ENCODE results near the gene GSTA4.

DNA sequence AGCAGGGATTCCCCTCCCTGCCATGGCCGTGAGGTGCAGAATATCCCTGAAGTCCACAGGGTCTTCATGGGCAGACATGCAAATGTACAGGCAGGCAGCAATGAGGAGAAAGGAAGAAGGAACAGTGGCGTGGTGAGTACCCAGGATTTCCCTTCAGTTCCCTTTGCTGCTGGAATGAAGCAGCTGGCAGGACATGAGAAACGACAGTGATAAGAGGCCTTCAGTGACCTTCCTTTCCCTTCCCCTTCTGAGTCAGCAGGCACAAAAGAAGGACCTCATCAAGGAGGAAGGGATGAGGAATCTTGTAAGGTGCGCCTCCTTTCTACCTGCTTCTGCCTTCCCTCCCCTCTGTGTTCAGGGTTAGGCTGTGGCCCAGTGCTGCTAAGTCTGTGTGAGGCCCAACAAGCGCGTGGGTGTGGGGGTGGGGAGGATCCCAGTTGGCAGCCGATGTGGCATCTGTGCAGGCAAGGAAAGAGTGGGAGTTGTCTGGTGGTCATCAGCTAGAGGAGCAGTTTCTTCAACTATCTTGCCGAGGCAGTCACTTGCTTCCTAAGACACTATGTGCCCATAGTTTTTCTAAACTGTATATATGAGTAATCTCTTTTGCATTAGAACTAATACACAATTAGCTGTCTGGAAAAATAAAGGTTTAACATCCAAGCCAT, 40.6 kb upstream of the GSTA4 start:
- TF ChIP-seq, protein P1, sequence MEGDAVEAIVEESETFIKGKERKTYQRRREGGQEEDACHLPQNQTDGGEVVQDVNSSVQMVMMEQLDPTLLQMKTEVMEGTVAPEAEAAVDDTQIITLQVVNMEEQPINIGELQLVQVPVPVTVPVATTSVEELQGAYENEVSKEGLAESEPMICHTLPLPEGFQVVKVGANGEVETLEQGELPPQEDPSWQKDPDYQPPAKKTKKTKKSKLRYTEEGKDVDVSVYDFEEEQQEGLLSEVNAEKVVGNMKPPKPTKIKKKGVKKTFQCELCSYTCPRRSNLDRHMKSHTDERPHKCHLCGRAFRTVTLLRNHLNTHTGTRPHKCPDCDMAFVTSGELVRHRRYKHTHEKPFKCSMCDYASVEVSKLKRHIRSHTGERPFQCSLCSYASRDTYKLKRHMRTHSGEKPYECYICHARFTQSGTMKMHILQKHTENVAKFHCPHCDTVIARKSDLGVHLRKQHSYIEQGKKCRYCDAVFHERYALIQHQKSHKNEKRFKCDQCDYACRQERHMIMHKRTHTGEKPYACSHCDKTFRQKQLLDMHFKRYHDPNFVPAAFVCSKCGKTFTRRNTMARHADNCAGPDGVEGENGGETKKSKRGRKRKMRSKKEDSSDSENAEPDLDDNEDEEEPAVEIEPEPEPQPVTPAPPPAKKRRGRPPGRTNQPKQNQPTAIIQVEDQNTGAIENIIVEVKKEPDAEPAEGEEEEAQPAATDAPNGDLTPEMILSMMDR (IDR thresholded peaks at IDR 0.05; ENCODE audit: extremely low read depth in 1 of 2, insufficient read depth in 1 of 2, low read depth in 1 of 2, low read length in 2 of 2), result no peak
- TF ChIP-seq EZH2 (IDR thresholded peaks at IDR 0.05; ENCODE audit: borderline replicate concordance, low read depth, low read length, severe bottlenecking) (no peak), JUN (IDR thresholded peaks at IDR 0.05; ENCODE audit: borderline replicate concordance, insufficient read depth, insufficient read length, low read depth) (no peak)

Data from endothelial cell of umbilical vein (primary cell).